K562 (cell line): ENCODE results near the gene MPI. TPM values are rescaled to one million over a fixed set of nuclear protein-coding genes. Genes with fewer than 3 reads are reported as not detected.
"Not testable (repeated sequence)": the region's sequence is repeated elsewhere in the genome, so short reads cannot be mapped to it uniquely, and the experiment has no call there.

Experiments used
- ATAC-seq: fragments of 200-7000 bp; cut with Tn5 transposase; 3 replicates; pipeline ENCODE4 v1.9.1; 2020; ENCODE audit warnings: moderate library complexity
- BruUV-seq: library from RNA; stranded (reverse); fragments of 400-500 nt; replicated peaks from 2 replicates; lab custom pipeline; 2021; lab: Mats Ljungman, UMichigan
- CTCF ChIA-PET: fragments of 300-600 bp; formaldehyde crosslinking; extraction: SDS; loops from one replicate; lab custom pipeline; 2021; ENCODE audit warnings: low intra/inter-chr PET ratio; lab: Yijun Ruan, JAX
- POLR2A ChIA-PET: fragments of 300-600, 350-650 bp; sonication (Branson Sonifier 250); formaldehyde crosslinking; extraction: SDS; loops from one replicate; lab custom pipeline; 2021; ENCODE audit warnings: antibody characterized with exemption, inconsistent platforms; lab: Yijun Ruan, JAX
- DNase-seq, 4 experiments: peaks; one replicate each; pipeline versions ENCODE4 v3.0.0 to v3.0.0-alpha.2; 2011 to 2018; ENCODE audit warnings: low spot score in 3 of 4, mixed read lengths in 3 of 4; ENCODE audit errors: extremely low read depth in 1 of 4
- FAIRE-seq: peaks from 2 replicates; lab custom pipeline; 2011; peaks lifted over from hg19 to GRCh38; lab: Jason Lieb, UNC
- H2AFZ ChIP-seq: 2 replicates; pipeline ENCODE4 v1.6.0; 2011; ENCODE audit warnings: low read depth, low read length, control low read depth, inconsistent platforms
- H3K27ac ChIP-seq: fragments of 200-600 bp; 3 replicates; pipeline ENCODE4 v1.8.0; 2011; ENCODE audit warnings: low read depth, mild to moderate bottlenecking, control low read depth, inconsistent platforms, low read length, moderate library complexity, mixed read lengths; ENCODE audit errors: extremely low read depth
- H3K27me3 ChIP-seq, 2 experiments: fragments of 300-600 bp in 1 of 2; 2 replicates in 1 of 2; 3 replicates in 1 of 2; pipeline versions ENCODE4 v1.6.0 to v1.8.0; 2011; ENCODE audit warnings: inconsistent platforms in 2 of 2, low read length in 2 of 2, mild to moderate bottlenecking in 1 of 2, mixed read lengths in 1 of 2, moderate library complexity in 1 of 2; ENCODE audit not compliant: control insufficient read depth in 2 of 2, insufficient read depth in 2 of 2
- H3K36me3 ChIP-seq: fragments of 300-600 bp; 3 replicates; pipeline ENCODE4 v1.8.0; 2011; ENCODE audit warnings: mild to moderate bottlenecking, low read length, inconsistent platforms; ENCODE audit not compliant: control insufficient read depth, insufficient read depth
- H3K4me1 ChIP-seq, 2 experiments: fragments of 200-600 bp in 1 of 2; replicated peaks in 1 of 2; 2 replicates in 1 of 2; 3 replicates in 1 of 2; pipeline versions ENCODE4 v1.5.1 to v1.8.0; 2011; ENCODE audit warnings: inconsistent platforms in 2 of 2, low read length in 2 of 2, mild to moderate bottlenecking in 1 of 2, mixed read lengths in 1 of 2, moderate library complexity in 1 of 2; ENCODE audit not compliant: control insufficient read depth in 2 of 2, insufficient read depth in 2 of 2
- H3K4me2 ChIP-seq: 2 replicates; pipeline ENCODE4 v1.6.1; 2011; ENCODE audit warnings: low read length, control low read depth, inconsistent platforms, mixed read lengths; ENCODE audit not compliant: insufficient read depth
- H3K4me3 ChIP-seq: fragments of 200-600 bp; sonication (generic), shearing (Covaris generic); 2 replicates; pipeline ENCODE4 v1.5.1; 2016; ENCODE audit warnings: control low read depth, inconsistent platforms
- H3K79me2 ChIP-seq: fragments of 200-600 bp; 3 replicates; pipeline ENCODE4 v1.8.0; 2011; ENCODE audit warnings: low read length, inconsistent platforms; ENCODE audit not compliant: control insufficient read depth, insufficient read depth
- H3K9ac ChIP-seq, 2 experiments: 2 replicates each; pipeline versions ENCODE4 v1.6.0 to v1.6.1; 2011; ENCODE audit warnings: low read depth in 2 of 2, low read length in 2 of 2, control low read depth in 1 of 2, inconsistent platforms in 1 of 2, mild to moderate bottlenecking in 1 of 2, mixed read lengths in 1 of 2; ENCODE audit not compliant: insufficient read depth in 1 of 2
- H3K9me1 ChIP-seq: one replicate; pipeline ENCODE4 v1.6.0; 2011; ENCODE audit warnings: inconsistent platforms, mild to moderate bottlenecking, low read length, moderate library complexity; ENCODE audit not compliant: control insufficient read depth, insufficient read depth
- H3K9me3 ChIP-seq: replicated peaks from 2 replicates; pipeline ENCODE4 v1.5.1; 2011; ENCODE audit warnings: low read depth, low read length, inconsistent platforms; ENCODE audit not compliant: control insufficient read depth, insufficient read depth
- H4K20me1 ChIP-seq: replicated peaks from 2 replicates; pipeline ENCODE4 v1.6.1; 2011; ENCODE audit warnings: low read length, inconsistent platforms, mixed read lengths; ENCODE audit not compliant: control insufficient read depth, insufficient read depth
- CTCF ChIP-seq, 3 experiments: IDR thresholded peaks in 2 of 3; conservative IDR thresholded peaks in 1 of 3; 2 replicates each; pipeline ENCODE4 v1.5.1; 2011 to 2012; ENCODE audit warnings: low read length in 3 of 3, mild to moderate bottlenecking in 3 of 3, control low read depth in 2 of 3, improper control_type of control experiment in 1 of 3, inconsistent platforms in 1 of 3, low read depth in 1 of 3, mixed read lengths in 1 of 3, moderate library complexity in 1 of 3; ENCODE audit not compliant: insufficient read depth in 2 of 3
- FOXK2 ChIP-seq, 2 experiments: fragments of 450-650 bp; IDR thresholded peaks in 1 of 2; conservative IDR thresholded peaks in 1 of 2; 2 replicates each; pipeline ENCODE4 v1.6.1; 2016; ENCODE audit warnings: low read depth in 2 of 2, mild to moderate bottlenecking in 1 of 2
- HDAC1 ChIP-seq, 2 experiments: fragments of 450-650 bp; IDR thresholded peaks; 2 replicates each; pipeline ENCODE4 v1.6.1; 2016 to 2017; ENCODE audit warnings: inconsistent platforms in 1 of 2, mild to moderate bottlenecking in 1 of 2, moderate library complexity in 1 of 2
- HLTF ChIP-seq: fragments of 450-650 bp; IDR thresholded peaks from 2 replicates; pipeline ENCODE4 v1.6.1; 2016
- HMGXB4 ChIP-seq: sonication (generic); formaldehyde crosslinking; IDR thresholded peaks from 2 replicates; pipeline ENCODE4 v1.8.1; 2023; ENCODE audit warnings: mild to moderate bottlenecking, missing genetic modification reagents
- LARP7 ChIP-seq: fragments of 450-650 bp; IDR thresholded peaks from 2 replicates; pipeline ENCODE4 v1.6.1; 2016
- MAZ ChIP-seq, 2 experiments: fragments of 450-650 bp in 1 of 2; sonication (generic) in 1 of 2; formaldehyde crosslinking; IDR thresholded peaks in 1 of 2; conservative IDR thresholded peaks in 1 of 2; 2 replicates each; pipeline versions ENCODE4 v1.4.0 to v1.5.0; 2020; ENCODE audit warnings: mild to moderate bottlenecking in 1 of 2, missing genetic modification reagents in 1 of 2
- NBN ChIP-seq: fragments of 450-650 bp; IDR thresholded peaks from 2 replicates; pipeline ENCODE4 v1.6.1; 2016; ENCODE audit warnings: low read depth, mild to moderate bottlenecking
- RAD21 ChIP-seq, 2 experiments: fragments of 250-450 bp in 1 of 2; fragments of 450-650 bp in 1 of 2; sonication (Bioruptor Pico) in 1 of 2; formaldehyde crosslinking in 1 of 2; IDR thresholded peaks in 1 of 2; conservative IDR thresholded peaks in 1 of 2; 2 replicates each; pipeline versions ENCODE4 v1.4.0 to v1.8.0; 2020 to 2022; ENCODE audit warnings: mild to moderate bottlenecking in 2 of 2, moderate library complexity in 1 of 2
- RCOR1 ChIP-seq, 2 experiments: IDR thresholded peaks; 2 replicates each; pipeline ENCODE4 v1.6.1; 2012; ENCODE audit warnings: low read depth in 2 of 2, low read length in 2 of 2, borderline replicate concordance in 1 of 2, improper control_type of control experiment in 1 of 2
- ZEB2 ChIP-seq: fragments of 450-650 bp; IDR thresholded peaks from 2 replicates; pipeline ENCODE4 v1.6.1; 2016
- WGBS: fragments of 100-300 bp; shearing (Covaris generic); methylation state at CpG from one replicate; pipeline ENCODE4 v1.1.6; 2016; ENCODE audit warnings: low coverage, mixed read lengths; ENCODE audit not compliant: insufficient coverage; ENCODE audit errors: missing lambda C conversion rate; 5-methylcytosine and 5-hydroxymethylcytosine counted together
- in situ Hi-C: fragments of 300-500 bp; cut with MboI; formaldehyde crosslinking; loops from 4 replicates; pipeline ENCODE4 v1.15.0; 2018; ENCODE audit warnings: inconsistent platforms, mixed read lengths
- intact Hi-C: fragments of 100-400 bp; cut with micrococcal nuclease; formaldehyde crosslinking; loops from 2 replicates; pipeline ENCODE4 v1.14.2; 2022
- polyA plus RNA-seq, 8 experiments: library from polyadenylated mRNA; depleted of rRNA in 4 of 8; stranded (reverse) in 5 of 8; unstranded in 3 of 8; fragments of >200 nt; fragmentation: Nextera tagmentation in 2 of 8; fragmentation: Illumina TruSeq in 1 of 8; extraction: Ambion mirVana in 2 of 8; extraction: Trizol in 1 of 8; gene quantifications; 2 replicates each; pipeline versions ENCODE4 v1.2.1 to v1.2.3, GENCODE V29; 2011 to 2014; ENCODE audit warnings: inconsistent platforms in 1 of 8, missing spikeins in 1 of 8
- total RNA-seq, 7 experiments: library from RNA; depleted of rRNA in 6 of 7; stranded (reverse); fragments of >200 nt in 6 of 7; fragmentation: Illumina TruSeq in 2 of 7; extraction: Trizol in 2 of 7; gene quantifications; 2 replicates each; pipeline versions ENCODE4 v1.2.1 to v1.2.3, GENCODE V29; 2011 to 2021; ENCODE audit warnings: low replicate concordance in 1 of 7
- TF ChIP-seq, protein P1 (sequence below), 2 experiments: fragments of 450-650 bp; IDR thresholded peaks; 2 replicates each; pipeline ENCODE4 v1.6.1; 2016
- TF ChIP-seq, protein P2 (sequence below): IDR thresholded peaks from 2 replicates; pipeline ENCODE4 v1.6.1; 2011; ENCODE audit warnings: borderline replicate concordance, low read depth, mild to moderate bottlenecking, moderate library complexity, low read length; ENCODE audit not compliant: insufficient read depth, poor library complexity, severe bottlenecking

Gene MPI
- total and polyA plus RNA-seq, 9 of the 15 experiments (the other 6 are each of a cell fraction or from before 2014, with no cell fraction given) = 30.7 to 105 (median 40.5) TPM

DNA sequence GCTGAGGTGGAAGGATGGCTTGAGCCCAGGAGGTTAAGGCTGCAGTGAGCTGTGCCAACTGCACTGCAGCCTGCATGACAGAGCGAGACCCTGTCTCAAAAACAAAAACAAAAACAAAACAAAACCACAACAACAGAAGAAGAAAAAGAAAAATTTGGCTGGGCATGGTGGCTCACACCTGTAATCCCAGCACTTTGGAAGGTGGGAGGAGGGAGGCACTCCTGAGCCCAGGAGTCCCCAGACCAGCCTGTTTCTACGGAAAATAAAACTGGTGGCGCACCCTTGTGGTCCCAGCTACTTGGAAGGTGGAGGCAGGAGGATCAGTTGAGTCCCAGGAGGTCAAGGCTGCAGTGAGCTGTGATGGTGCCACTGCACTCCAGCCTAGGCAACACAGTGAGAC, 45.4 kb downstream of the MPI start:
- H3K4me3 ChIP-seq = peak overlapping the region; percentile 21; the same call in 1 of the 2 replicates
- TF ChIP-seq, protein P1, sequence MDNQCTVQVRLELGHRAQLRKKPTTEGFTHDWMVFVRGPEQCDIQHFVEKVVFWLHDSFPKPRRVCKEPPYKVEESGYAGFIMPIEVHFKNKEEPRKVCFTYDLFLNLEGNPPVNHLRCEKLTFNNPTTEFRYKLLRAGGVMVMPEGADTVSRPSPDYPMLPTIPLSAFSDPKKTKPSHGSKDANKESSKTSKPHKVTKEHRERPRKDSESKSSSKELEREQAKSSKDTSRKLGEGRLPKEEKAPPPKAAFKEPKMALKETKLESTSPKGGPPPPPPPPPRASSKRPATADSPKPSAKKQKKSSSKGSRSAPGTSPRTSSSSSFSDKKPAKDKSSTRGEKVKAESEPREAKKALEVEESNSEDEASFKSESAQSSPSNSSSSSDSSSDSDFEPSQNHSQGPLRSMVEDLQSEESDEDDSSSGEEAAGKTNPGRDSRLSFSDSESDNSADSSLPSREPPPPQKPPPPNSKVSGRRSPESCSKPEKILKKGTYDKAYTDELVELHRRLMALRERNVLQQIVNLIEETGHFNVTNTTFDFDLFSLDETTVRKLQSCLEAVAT (IDR thresholded peaks at IDR 0.05) = peak in 1 of 2 experiments; percentile 46; a peak in 1 of 4 replicates
- TF ChIP-seq FOXK2 (conservative IDR thresholded peaks at IDR 0.05 in 1 of 2, IDR thresholded peaks at IDR 0.05 in 1 of 2; ENCODE audit: low read depth in 2 of 2) = 0 out of 4 replicates have a peak, but pooled peaks of 1 of the 2 experiments have one; percentile 30
- TF ChIP-seq NBN = peak; percentile 56; the same call in 1 of the 2 replicates
- TF ChIP-seq RCOR1 (IDR thresholded peaks at IDR 0.05; ENCODE audit: borderline replicate concordance in 1 of 2, low read depth in 2 of 2, low read length in 2 of 2) = peak in 1 of 2 experiments; percentile 21; a peak in 1 of 4 replicates
- TF ChIP-seq LARP7 = 0 out of 2 replicates have a peak, but pooled peaks have one; percentile 29
- 0 out of 2 replicates have a peak, but pooled peaks have one; percentile 33 for TF ChIP-seq ZEB2
- TF ChIP-seq HMGXB4 (CRISPR knock-in tag) = 0 out of 2 replicates have a peak, but pooled peaks have one; percentile 25
- TF ChIP-seq CTCF (IDR thresholded peaks at IDR 0.05 in 2 of 3, conservative IDR thresholded peaks at IDR 0.05 in 1 of 3; ENCODE audit: insufficient read depth in 2 of 3, low read depth in 1 of 3, low read length in 3 of 3) = peak; percentile 34 to 49 (median 38); a peak in 3 of 6 replicates
- TF ChIP-seq MAZ (CRISPR knock-in tag; conservative IDR thresholded peaks at IDR 0.05 in 1 of 2, IDR thresholded peaks at IDR 0.05 in 1 of 2) = 0 out of 4 replicates have a peak, but pooled peaks of 1 of the 2 experiments have one; percentile 26
- TF ChIP-seq, protein P2, sequence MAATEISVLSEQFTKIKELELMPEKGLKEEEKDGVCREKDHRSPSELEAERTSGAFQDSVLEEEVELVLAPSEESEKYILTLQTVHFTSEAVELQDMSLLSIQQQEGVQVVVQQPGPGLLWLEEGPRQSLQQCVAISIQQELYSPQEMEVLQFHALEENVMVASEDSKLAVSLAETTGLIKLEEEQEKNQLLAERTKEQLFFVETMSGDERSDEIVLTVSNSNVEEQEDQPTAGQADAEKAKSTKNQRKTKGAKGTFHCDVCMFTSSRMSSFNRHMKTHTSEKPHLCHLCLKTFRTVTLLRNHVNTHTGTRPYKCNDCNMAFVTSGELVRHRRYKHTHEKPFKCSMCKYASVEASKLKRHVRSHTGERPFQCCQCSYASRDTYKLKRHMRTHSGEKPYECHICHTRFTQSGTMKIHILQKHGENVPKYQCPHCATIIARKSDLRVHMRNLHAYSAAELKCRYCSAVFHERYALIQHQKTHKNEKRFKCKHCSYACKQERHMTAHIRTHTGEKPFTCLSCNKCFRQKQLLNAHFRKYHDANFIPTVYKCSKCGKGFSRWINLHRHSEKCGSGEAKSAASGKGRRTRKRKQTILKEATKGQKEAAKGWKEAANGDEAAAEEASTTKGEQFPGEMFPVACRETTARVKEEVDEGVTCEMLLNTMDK = peak; percentile 83
- peak in 1 of 2 experiments; percentile 18; a peak in 1 of 4 replicates for TF ChIP-seq RAD21 (CRISPR knock-in tag; conservative IDR thresholded peaks at IDR 0.05 in 1 of 2, IDR thresholded peaks at IDR 0.05 in 1 of 2)
- TF ChIP-seq HDAC1 (IDR thresholded peaks at IDR 0.05) = peak in 1 of 2 experiments; percentile 54; a peak in 2 of 4 replicates
- peak; percentile 30; the same call in 1 of the 2 replicates for TF ChIP-seq HLTF

More for the DNA sequence above, 45.4 kb downstream of the MPI start:
- H2AFZ ChIP-seq, H4K20me1 ChIP-seq, BruUV-seq, CTCF ChIA-PET, intact Hi-C loops, in situ Hi-C loops, H3K9me3 ChIP-seq, H3K9me1 ChIP-seq, H3K27me3 ChIP-seq, FAIRE-seq: not testable (repeated sequence)
- ATAC-seq (peak; percentile 33), DNase-seq (peak in 1 of 4 experiments; percentile 67)
- 30% methylated on average over 3 of the region's 3 CpGs for WGBS
- peak overlapping the region in 1 of 2 experiments; percentile 79; a peak in 2 of 4 replicates for H3K9ac ChIP-seq
- H3K4me1 ChIP-seq = peaks cover 19 to 29% of the 10 kb centered on the region in 2 experiments
- H3K27ac ChIP-seq = peak overlapping the region; percentile 19; the same call in 1 of the 3 replicates
- POLR2A ChIA-PET = interaction anchor here (0.6 to 3.1 kb wide), 13 partner anchors 8 to 215 kb away, joined by 3 to 15 read pairs (median 6); partner anchors contain the start of gene FAM219B
- H3K36me3 ChIP-seq = peaks cover 58% of the 10 kb centered on the region; the same call in 2 of the 3 replicates
- peaks cover 77% of the 10 kb centered on the region for H3K79me2 ChIP-seq
- peak overlapping the region; percentile 64; the same call in 1 of the 2 replicates for H3K4me2 ChIP-seq
